ENCODE results near the gene RECQL5. TPM values are rescaled to one million over a fixed set of nuclear protein-coding genes. Genes with fewer than 3 reads are reported as not detected.
A peak's percentile ranks its signal among the peaks of the same experiment; 100 is the strongest.

RECQL5 gene
- total RNA-seq, 1 experiment from 2014 or later, result 40.0 TPM

GRCh38 chr17:75622771-75623273, 44.1 kb downstream of the RECQL5 start:
- Histone ChIP-seq H2BK12ac (ENCODE audit: insufficient read length, low read depth, low read length) (no peak overlapping the region), H3K18ac (ENCODE audit: insufficient read length, low read depth, low read length) (no peak overlapping the region), H2AK5ac (ENCODE audit: insufficient read length, low read length) (no peak overlapping the region), H2BK120ac (ENCODE audit: low read depth, low read length, poor library complexity, severe bottlenecking) (no peak overlapping the region), H3K4me2 (ENCODE audit: insufficient read depth, insufficient read length, low read length) (no peak overlapping the region), H3K9me3 (ENCODE audit: control insufficient read depth, low read depth, low read length) (no peaks in the 10 kb centered on the region), H3K4ac (ENCODE audit: low read depth, low read length) (no peak overlapping the region), H3K79me2 (ENCODE audit: insufficient read depth, low read length) (no peaks in the 10 kb centered on the region), H3K27ac (ENCODE audit: insufficient read length, low read depth, low read length) (no peak overlapping the region), H3K23me2 (ENCODE audit: insufficient read length, low read depth, low read length, poor library complexity, severe bottlenecking) (no peaks in the 10 kb centered on the region), H3T11ph (ENCODE audit: low read length) (no peak overlapping the region), H3K9ac (ENCODE audit: extremely low read depth, insufficient read length, low read length) (no peak overlapping the region), H2BK20ac (ENCODE audit: low read depth, low read length, poor library complexity, severe bottlenecking) (no peak overlapping the region), H2AFZ (ENCODE audit: low read length) (no peak overlapping the region), H3K79me1 (ENCODE audit: insufficient read depth, low read depth, low read length, poor library complexity, severe bottlenecking) (no peaks in the 10 kb centered on the region), H4K91ac (ENCODE audit: insufficient read length, low read depth, low read length) (no peak overlapping the region), H3K4me1 (ENCODE audit: insufficient read depth, low read length) (no peaks in the 10 kb centered on the region), H2BK5ac (ENCODE audit: insufficient read length, low read length) (no peak overlapping the region), H3K14ac (ENCODE audit: insufficient read depth, low read length) (no peak overlapping the region), H4K8ac (replicated peaks; ENCODE audit: insufficient read length, low read depth, low read length) (no peak overlapping the region), H4K5ac (ENCODE audit: insufficient read length, low read depth, low read length) (no peak overlapping the region), H2BK15ac (ENCODE audit: low read depth, low read length) (no peak overlapping the region), H3K56ac (ENCODE audit: insufficient read length, low read depth, low read length) (no peak overlapping the region), H3K23ac (ENCODE audit: insufficient read length, low read depth, low read length) (no peak overlapping the region), H4K20me1 (ENCODE audit: control insufficient read depth, insufficient read depth, insufficient read length) (no peaks in the 10 kb centered on the region), H3K27me3 (ENCODE audit: insufficient read depth, low read length) (no peaks in the 10 kb centered on the region; the same call in 1 of the 2 replicates)
- no peak for DNase-seq
- no peak overlapping the region; a peak in 1 of 7 replicates for H3K27ac Mint-ChIP-seq
- WGBS (ENCODE audit: extremely low coverage, insufficient read length, low lambda C conversion rate), result no CpG with 5 or more reads among the region's 15 CpGs
- H3K4me3 Mint-ChIP-seq, result peak overlapping the region in 1 of 2 experiments; percentile 11; a peak in 1 of 5 replicates
- peaks cover 0 to 5% of the 10 kb centered on the region in 2 experiments; a peak in 1 of 4 replicates for H3K4me1 Mint-ChIP-seq
- TF ChIP-seq CTCF (conservative IDR thresholded peaks at IDR 0.05), result no peak
- H3K27me3 Mint-ChIP-seq (ENCODE audit: low read depth), result peaks cover 8% of the 10 kb centered on the region
- H3K36me3 Mint-ChIP-seq (ENCODE audit: insufficient read depth in 1 of 3, low read depth in 3 of 3), result peaks cover 0 to 7% (median 2%) of the 10 kb centered on the region in 3 experiments; a peak in 2 of 7 replicates
- H3K9me3 Mint-ChIP-seq, result no peaks in the 10 kb centered on the region

Measured in H9 (cell line).